Neural progenitor cell (in vitro differentiated cells): ENCODE data around the gene BAG1. TPM values are rescaled to one million over a fixed set of nuclear protein-coding genes. Genes with fewer than 3 reads are reported as not detected.

Experiments
- DNase-seq: peaks from one replicate; pipeline ENCODE4 v3.0.0-alpha.2; 2016; ENCODE audit warnings: low spot score
- H2AFZ ChIP-seq: fragments of 200-600 bp; sonication (generic); replicated peaks from 2 replicates; pipeline ENCODE4 v1.6.1; 2016; ENCODE audit warnings: antibody characterized with exemption
- H3F3A ChIP-seq: fragments of 200-600 bp; sonication (generic); 2 replicates; pipeline ENCODE4 v1.6.1; 2016; ENCODE audit warnings: antibody characterized with exemption, low read depth
- H3K27ac ChIP-seq: fragments of 200-600 bp; sonication (generic); 2 replicates; pipeline ENCODE4 v1.5.1; 2016; ENCODE audit warnings: mild to moderate bottlenecking
- H3K27me3 ChIP-seq: fragments of 200-600 bp; sonication (generic); 2 replicates; pipeline ENCODE4 v1.6.1; 2016; ENCODE audit warnings: mild to moderate bottlenecking, moderate library complexity
- H3K36me3 ChIP-seq: fragments of 200-600 bp; sonication (generic); 2 replicates; pipeline ENCODE4 v1.5.1; 2016
- H3K4me1 ChIP-seq: fragments of 200-600 bp; sonication (generic); 2 replicates; pipeline ENCODE4 v1.6.1; 2016; ENCODE audit warnings: mixed run types
- H3K4me2 ChIP-seq: fragments of 200-600 bp; sonication (generic); 2 replicates; pipeline ENCODE4 v1.6.1; 2016
- H3K4me3 ChIP-seq: fragments of 200-600 bp; sonication (generic); 2 replicates; pipeline ENCODE4 v1.5.1; 2016
- H3K79me2 ChIP-seq: fragments of 200-600 bp; sonication (generic); 2 replicates; pipeline ENCODE4 v1.6.1; 2016; ENCODE audit warnings: low read depth
- H3K9ac ChIP-seq: fragments of 200-600 bp; sonication (generic); 2 replicates; pipeline ENCODE4 v1.6.1; 2016
- H3K9me3 ChIP-seq: fragments of 200-600 bp; sonication (generic); 2 replicates; pipeline ENCODE4 v1.5.1; 2016; ENCODE audit warnings: low read depth
- H4K20me1 ChIP-seq: fragments of 200-600 bp; sonication (generic); 2 replicates; pipeline ENCODE4 v1.6.1; 2016; ENCODE audit warnings: low read depth
- H3K27ac Mint-ChIP-seq: 3 replicates; pipeline ENCODE4 v1.8.0; 2021; ENCODE audit warnings: mixed read lengths
- H3K27me3 Mint-ChIP-seq: 2 replicates; pipeline ENCODE4 v1.8.0; 2022; ENCODE audit warnings: low read depth, mild to moderate bottlenecking, inconsistent platforms, moderate library complexity, mixed read lengths; ENCODE audit not compliant: insufficient read depth
- H3K36me3 Mint-ChIP-seq: 3 replicates; pipeline ENCODE4 v1.8.0; 2021; ENCODE audit warnings: mixed read lengths
- H3K4me1 Mint-ChIP-seq: 3 replicates; pipeline ENCODE4 v1.8.0; 2021; ENCODE audit warnings: mixed read lengths
- H3K4me3 Mint-ChIP-seq: 3 replicates; pipeline ENCODE4 v1.8.0; 2021; ENCODE audit warnings: mild to moderate bottlenecking, moderate library complexity, mixed read lengths
- H3K9me3 Mint-ChIP-seq: 3 replicates; pipeline ENCODE4 v1.8.0; 2020; ENCODE audit warnings: mixed read lengths
- CTCF ChIP-seq: fragments of 200-600 bp; sonication (generic); IDR thresholded peaks from 2 replicates; pipeline ENCODE4 v1.5.1; 2017; ENCODE audit warnings: antibody characterized with exemption, mild to moderate bottlenecking
- EZH2 ChIP-seq: fragments of 200-600 bp; sonication (generic); IDR thresholded peaks from 2 replicates; pipeline ENCODE4 v1.6.1; 2017; ENCODE audit warnings: antibody characterized with exemption, mild to moderate bottlenecking, moderate library complexity
- EZH2phosphoT487 ChIP-seq: fragments of 200-600 bp; sonication (generic); IDR thresholded peaks from 2 replicates; pipeline ENCODE4 v1.6.1; 2017; ENCODE audit warnings: antibody characterized with exemption
- total RNA-seq: library from RNA; depleted of rRNA; stranded (reverse); fragments of >200 nt; gene quantifications from 2 replicates; pipeline ENCODE4 v1.2.3, GENCODE V29; 2015; ENCODE audit warnings: low replicate concordance

The BAG1 gene
- total RNA-seq, 1 donor from 2014 or later, result 44.3 TPM

DNA sequence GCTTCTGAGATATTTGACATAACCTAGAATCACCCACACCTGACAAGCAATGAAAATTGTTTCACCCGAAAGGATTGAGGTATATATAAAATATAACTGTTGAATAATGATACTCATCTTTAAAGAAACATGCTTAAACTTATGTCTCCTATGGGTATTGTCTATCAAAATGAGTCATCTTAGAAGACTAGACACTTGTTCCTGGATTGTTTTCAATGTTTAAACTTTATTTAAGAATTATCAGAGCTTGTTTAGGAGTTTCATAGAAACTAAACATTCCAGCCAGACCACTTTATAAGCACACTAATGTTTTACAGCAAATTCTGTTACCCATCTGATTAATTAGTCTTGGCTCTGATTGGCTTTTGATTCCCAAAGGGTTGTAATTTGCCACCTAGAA, 45.4 kb upstream of the BAG1 start:
- no peaks in the 10 kb centered on the region for H3K9me3 Mint-ChIP-seq

GRCh38 chr9:33307067-33307466, 42.6 kb upstream of the BAG1 start:
- Histone ChIP-seq H3K36me3 (peaks cover 10% of the 10 kb centered on the region), H3K9me3 (no peaks in the 10 kb centered on the region), H3K79me2 (no peaks in the 10 kb centered on the region), H4K20me1 (no peaks in the 10 kb centered on the region), H3K4me2 (no peak overlapping the region), H3F3A (no peaks in the 10 kb centered on the region), H3K27ac (no peak overlapping the region), H2AFZ (no peak overlapping the region), H3K4me1 (no peaks in the 10 kb centered on the region), H3K9ac (no peak overlapping the region), H3K4me3 (no peak overlapping the region), H3K27me3 (no peaks in the 10 kb centered on the region)
- Mint-ChIP-seq H3K36me3 (peaks cover 10% of the 10 kb centered on the region), H3K9me3 (no peaks in the 10 kb centered on the region), H3K27ac (no peak overlapping the region), H3K4me3 (no peak overlapping the region), H3K4me1 (no peaks in the 10 kb centered on the region), H3K27me3 (no peaks in the 10 kb centered on the region)
- DNase-seq, result no peak
- no peak for TF ChIP-seq EZH2
- TF ChIP-seq EZH2phosphoT487, result no peak
- TF ChIP-seq CTCF, result no peak

More for the DNA sequence above, 45.4 kb upstream of the BAG1 start:
- H3F3A ChIP-seq, result no peaks in the 10 kb centered on the region
- Mint-ChIP-seq H3K27me3 (no peaks in the 10 kb centered on the region), H3K4me3 (no peak overlapping the region), H3K4me1 (no peaks in the 10 kb centered on the region), H3K36me3 (peaks cover 17% of the 10 kb centered on the region), H3K27ac (no peak overlapping the region)
- no peaks in the 10 kb centered on the region for H3K79me2 ChIP-seq
- no peak overlapping the region for H3K4me2 ChIP-seq
- no peak overlapping the region for H3K4me3 ChIP-seq
- peaks cover 10% of the 10 kb centered on the region for H3K36me3 ChIP-seq
- no peak for DNase-seq
- H3K9me3 ChIP-seq, result no peaks in the 10 kb centered on the region
- no peaks in the 10 kb centered on the region for H3K4me1 ChIP-seq
- no peaks in the 10 kb centered on the region for H4K20me1 ChIP-seq
- no peaks in the 10 kb centered on the region for H3K27me3 ChIP-seq
- H2AFZ ChIP-seq, result no peak overlapping the region
- no peak overlapping the region for H3K27ac ChIP-seq
- no peak overlapping the region for H3K9ac ChIP-seq
- no peak for TF ChIP-seq EZH2phosphoT487
- no peak for TF ChIP-seq EZH2
- no peak for TF ChIP-seq CTCF

- H3K36me3 ChIP-seq, result peaks cover 13% of the 10 kb centered on the region
Measured at GRCh38 chr9:33306037-33306436, 41.5 kb upstream of the BAG1 start.

More at GRCh38 chr9:33306037-33306436, 41.5 kb upstream of the BAG1 start:
- H3K9ac ChIP-seq, result no peak overlapping the region
- no peaks in the 10 kb centered on the region for H3K79me2 ChIP-seq
- H4K20me1 ChIP-seq, result no peaks in the 10 kb centered on the region
- Mint-ChIP-seq H3K4me3 (no peak overlapping the region), H3K36me3 (peaks cover 10% of the 10 kb centered on the region), H3K27me3 (no peaks in the 10 kb centered on the region), H3K9me3 (no peaks in the 10 kb centered on the region), H3K27ac (no peak overlapping the region), H3K4me1 (no peaks in the 10 kb centered on the region)
- no peak overlapping the region for H3K27ac ChIP-seq
- no peak for DNase-seq
- TF ChIP-seq CTCF (no peak), EZH2 (no peak), EZH2phosphoT487 (no peak)
- H3K4me2 ChIP-seq, result no peak overlapping the region
- no peaks in the 10 kb centered on the region for H3K27me3 ChIP-seq
- no peak overlapping the region for H3K4me3 ChIP-seq
- no peaks in the 10 kb centered on the region for H3F3A ChIP-seq
- no peaks in the 10 kb centered on the region for H3K4me1 ChIP-seq
- no peaks in the 10 kb centered on the region for H3K9me3 ChIP-seq
- H2AFZ ChIP-seq, result no peak overlapping the region
